ENCODE results near the gene TMEM89.

DNA sequence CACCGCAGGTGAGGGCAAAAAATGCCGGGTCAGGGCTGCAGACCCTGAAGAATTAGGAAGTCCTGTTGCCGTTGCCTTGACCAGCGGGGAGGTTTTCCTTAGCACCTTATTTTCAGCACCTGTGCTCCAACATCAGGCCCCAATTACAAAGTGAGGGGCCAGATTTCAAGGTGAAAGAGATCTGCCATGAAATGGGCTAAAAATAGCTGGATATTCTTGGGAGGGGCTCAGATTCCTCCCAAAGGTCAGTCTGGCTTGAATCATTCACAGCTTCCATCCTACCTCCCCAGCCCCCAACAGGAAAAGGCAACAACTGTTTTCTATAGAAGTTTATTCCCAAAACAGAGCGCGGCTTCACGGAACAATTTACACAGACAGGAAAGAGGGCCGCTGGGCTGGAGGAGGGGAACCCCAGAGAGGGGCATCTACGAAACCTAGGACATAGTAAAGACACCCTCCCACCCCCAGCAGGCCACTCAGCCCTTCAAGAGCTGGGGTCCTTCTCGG is 14.6 kb upstream of the TMEM89 start:
- TF ChIP-seq, protein P1, sequence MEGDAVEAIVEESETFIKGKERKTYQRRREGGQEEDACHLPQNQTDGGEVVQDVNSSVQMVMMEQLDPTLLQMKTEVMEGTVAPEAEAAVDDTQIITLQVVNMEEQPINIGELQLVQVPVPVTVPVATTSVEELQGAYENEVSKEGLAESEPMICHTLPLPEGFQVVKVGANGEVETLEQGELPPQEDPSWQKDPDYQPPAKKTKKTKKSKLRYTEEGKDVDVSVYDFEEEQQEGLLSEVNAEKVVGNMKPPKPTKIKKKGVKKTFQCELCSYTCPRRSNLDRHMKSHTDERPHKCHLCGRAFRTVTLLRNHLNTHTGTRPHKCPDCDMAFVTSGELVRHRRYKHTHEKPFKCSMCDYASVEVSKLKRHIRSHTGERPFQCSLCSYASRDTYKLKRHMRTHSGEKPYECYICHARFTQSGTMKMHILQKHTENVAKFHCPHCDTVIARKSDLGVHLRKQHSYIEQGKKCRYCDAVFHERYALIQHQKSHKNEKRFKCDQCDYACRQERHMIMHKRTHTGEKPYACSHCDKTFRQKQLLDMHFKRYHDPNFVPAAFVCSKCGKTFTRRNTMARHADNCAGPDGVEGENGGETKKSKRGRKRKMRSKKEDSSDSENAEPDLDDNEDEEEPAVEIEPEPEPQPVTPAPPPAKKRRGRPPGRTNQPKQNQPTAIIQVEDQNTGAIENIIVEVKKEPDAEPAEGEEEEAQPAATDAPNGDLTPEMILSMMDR (optimal IDR thresholded peaks at IDR 0.05 in 1 of 3, IDR thresholded peaks at IDR 0.05 in 1 of 3, conservative IDR thresholded peaks at IDR 0.05 in 1 of 3; ENCODE audit: extremely low read depth in 1 of 3, insufficient read depth in 2 of 3, low read length in 3 of 3) = no peak
- TF ChIP-seq EZH2 (IDR thresholded peaks at IDR 0.05; ENCODE audit: low read length) = no peak
